RPMI8226 (cell line): Measurements from ENCODE around the gene ARHGAP15.

ENCODE experiments used
- DNase-seq: peaks from one replicate; pipeline ENCODE4 v3.0.0-alpha.2; 2015

Gene ARHGAP15

DNA sequence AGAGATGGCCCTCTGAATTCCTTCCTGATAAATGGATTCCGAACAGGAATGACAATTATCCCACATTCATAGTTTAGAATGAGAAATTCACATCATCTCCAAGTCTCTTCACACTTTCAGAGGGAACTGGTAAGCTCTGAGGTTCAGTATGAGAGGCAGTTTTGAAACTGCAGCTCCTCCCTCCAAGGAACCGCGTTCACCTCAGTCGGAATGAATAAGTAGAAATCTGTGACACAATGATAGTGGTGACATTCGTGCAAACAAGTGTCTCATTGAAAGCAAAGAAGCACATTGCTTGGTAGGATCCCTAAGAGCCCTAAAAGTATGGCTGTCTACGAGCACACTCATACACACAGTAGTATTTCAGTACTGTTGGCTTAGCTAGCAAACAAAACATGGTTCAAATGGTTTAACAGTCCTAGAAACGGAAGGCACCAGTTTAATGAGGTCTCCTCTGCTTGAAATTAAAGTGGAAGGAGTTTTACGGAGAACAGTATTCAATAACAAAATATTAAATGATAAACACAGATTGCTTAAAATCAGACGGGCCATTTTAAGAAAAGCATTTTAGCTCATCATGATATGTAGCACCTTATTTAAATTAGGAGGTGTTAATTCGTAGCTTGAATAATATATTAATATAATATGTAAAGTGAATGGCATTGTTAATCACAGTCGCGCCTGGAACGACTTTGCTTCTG, 225.0 kb downstream of the ARHGAP15 start:
- DNase-seq, result no peak

DNA sequence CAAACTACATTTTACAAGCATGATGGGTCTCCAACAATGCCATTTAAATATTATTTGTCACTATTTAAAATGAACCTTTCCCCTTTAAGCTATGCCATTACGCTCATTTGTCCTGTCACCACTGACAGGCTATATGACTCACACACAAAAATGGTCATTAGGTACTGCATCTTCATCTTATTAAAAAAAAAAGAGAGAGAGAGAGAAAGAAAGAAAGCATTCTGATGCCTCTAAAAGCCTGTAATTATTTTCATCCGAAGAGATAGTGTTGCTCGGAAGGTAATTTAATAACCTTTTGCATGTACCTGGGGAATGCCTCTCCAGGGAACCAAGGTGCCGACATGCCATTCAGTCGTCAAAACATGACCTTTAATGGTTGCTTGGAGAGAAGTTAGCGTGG, 226.7 kb downstream of the ARHGAP15 start:
- DNase-seq, result no peak

DNA sequence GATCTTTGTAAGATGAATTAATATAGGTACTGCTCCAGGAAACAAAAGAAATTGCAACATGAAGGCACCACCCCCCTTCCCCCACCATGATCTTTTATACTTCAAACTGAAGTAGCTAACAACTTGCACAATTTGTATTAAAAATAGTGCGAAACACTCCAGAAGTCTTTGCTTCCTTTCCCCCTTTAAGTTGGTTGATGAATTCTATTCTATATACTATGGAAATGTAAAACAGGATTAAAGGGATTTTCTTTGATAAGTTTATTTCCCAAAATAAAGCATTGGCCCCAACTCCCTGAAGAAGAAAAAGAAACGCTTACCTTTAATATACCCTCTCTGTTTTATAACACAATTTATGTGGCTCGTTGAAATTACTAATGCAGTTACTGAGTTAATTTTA, 227.1 kb downstream of the ARHGAP15 start:
- no peak for DNase-seq

DNA sequence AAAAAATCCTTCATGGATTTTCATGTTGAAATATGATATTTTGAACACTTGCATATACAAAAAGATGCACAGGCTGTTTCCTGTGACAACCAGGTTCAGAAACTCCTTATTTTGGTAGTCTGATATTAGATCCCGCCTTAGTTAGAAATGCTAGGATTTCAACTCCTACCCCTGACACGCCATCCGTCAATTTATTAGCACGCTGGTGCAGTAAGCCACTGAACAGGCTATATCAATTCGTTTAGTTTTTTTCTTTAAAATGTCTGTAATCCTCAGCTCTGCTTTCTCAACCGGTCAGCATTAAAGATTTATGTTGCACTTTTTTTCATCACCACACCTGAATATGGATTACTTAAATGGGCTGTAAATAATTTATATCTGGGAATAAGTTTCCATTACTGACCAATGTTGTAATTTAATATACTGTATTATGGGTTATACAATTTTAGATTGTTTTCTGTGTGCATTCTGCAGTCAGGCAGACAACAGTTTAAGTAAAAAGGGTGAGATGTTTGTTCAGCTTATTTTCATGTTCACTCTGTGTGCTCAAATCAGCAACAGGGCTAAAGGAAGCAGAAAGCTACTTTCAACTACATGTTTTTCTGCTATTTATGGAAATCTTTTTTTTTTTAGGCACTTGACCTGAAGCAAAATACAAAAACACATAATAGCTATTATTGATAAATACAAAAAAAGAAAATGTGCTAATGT, 227.7 kb downstream of the ARHGAP15 start:
- no peak for DNase-seq

DNA sequence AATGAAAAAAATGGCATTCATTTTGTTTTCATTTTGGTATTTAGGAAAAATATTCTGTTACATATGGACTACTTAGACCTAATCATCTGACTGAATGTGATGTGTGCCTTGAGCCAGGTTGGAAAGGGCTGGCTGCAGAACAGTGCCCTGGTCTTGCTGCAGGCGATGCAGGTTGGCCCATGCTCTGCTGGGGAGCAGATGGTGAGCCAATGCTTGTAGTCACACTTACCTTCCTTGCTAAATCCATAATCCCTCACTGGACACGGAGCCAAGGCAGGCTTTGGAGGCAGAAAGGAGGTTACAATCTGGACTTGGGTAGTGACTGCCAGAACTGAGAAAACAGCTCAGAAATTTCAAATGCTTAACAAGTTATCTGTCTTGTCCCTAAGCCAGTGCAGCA, 228.7 kb downstream of the ARHGAP15 start:
- DNase-seq, result no peak

DNA sequence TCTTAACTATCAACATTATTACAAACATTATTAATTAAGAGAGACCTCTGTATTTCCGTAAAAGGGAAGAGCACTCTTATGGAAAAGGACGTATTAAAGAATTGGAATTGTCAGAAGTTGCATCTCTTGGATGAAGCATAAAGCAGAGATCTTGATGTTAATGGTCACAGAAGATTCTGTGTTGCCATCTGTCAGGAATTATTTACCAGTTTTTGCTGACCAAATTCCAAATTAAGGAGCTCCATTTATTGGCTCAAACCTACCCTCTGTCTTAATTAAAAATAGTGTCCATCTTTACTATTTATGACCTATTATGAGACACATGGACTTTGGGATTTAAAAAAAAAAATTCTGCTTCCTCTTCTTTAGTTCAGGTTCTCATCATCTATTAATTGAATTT, 232.1 kb downstream of the ARHGAP15 start:
- DNase-seq, result no peak

DNA sequence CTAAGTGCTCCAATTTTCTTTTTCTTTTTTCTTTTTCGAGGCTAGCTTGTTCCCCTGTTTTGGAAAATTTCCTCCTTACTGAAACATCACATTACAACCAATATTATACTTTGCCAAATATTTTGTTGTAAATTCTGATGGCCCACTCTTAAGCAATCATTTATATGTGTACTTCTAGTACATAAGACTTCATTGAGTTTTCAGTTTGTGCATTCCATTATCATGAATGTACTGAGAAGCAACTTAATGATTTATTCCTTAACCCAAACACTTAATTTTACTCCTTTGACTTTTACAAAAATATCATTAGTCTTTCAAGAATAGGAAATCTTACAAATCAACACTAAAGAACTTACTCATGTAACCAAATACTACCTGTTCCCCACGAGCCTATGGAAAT, 242.4 kb downstream of the ARHGAP15 start:
- no peak for DNase-seq

DNA sequence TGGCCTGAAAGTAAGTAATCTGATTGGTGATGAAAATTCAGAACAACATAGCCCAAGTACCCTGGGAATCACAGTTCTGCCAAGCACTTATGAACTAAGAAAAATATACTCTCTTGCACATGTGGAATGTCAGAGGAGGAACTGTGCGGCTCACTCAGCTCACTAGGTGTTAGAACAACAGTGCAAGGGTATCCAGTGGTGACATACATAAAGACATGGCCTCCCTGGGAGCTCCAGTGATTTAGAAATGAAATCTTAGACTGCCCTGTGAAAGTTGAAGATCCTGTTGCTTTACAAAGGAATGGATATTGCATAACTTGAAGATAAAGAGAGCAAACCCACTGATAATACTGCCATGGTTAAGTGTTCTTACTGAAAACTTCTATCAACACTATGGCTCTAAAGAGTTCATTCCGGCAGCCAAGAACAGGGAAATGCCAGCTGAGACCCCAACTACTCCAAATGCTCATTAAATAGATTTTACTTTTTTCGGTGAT, 246.2 kb downstream of the ARHGAP15 start:
- DNase-seq, result no peak

DNA sequence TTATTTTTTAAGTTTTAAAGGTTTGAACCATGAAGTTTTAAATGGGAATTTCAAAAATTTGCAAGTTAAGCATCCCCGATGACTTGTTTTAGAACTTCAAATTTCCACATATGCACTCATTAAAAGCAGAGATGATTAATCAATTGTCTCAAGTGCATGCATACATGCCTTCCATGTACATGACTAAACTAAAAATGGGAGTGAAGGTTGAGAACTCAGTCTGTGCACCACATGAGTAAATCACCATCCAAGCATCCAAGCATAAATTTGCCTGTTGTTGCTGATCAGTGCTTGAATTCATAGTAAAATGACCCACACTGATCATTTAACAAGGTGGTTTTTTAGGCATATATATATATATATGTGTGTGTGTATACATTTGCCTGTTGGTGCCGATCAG, 249.8 kb downstream of the ARHGAP15 start:
- no peak for DNase-seq

DNA sequence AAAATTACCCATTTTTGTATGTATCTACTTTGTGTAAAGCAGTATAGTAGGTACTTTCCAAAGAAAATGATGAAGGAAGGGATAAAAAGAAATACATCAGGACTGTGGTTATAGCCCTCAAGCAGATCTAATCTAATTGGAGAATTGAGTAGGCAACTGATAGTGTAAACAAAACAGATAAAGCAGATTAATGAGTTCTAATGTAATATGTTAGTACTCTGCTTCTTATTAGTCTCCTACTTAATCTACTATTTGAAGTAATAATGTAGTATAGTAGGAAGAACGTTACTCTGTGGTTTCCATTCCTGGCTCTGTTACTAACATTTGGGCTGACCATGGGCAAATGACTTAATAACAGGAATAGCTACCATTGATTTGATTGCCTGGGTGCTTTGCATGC, 250.7 kb downstream of the ARHGAP15 start:
- no peak for DNase-seq

DNA sequence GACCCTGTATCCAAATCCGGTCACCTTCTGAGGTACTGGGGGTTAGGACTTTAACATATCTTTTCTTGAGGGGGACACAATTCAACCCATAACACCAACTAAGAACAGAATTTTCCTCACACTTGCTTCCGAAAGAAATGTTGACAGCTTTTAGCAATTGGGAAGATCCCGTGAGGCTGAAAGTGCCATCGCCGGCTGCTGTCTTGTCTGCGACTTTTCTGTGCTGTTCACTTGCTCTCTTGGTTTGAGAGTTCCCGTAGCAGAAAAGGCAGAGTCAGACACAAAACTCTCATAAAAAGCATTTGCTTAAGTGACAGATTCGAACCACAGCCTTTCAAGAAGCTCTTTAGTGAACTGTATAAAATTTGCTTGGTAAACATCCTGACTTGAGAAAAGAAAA, 253.4 kb downstream of the ARHGAP15 start:
- no peak for DNase-seq

DNA sequence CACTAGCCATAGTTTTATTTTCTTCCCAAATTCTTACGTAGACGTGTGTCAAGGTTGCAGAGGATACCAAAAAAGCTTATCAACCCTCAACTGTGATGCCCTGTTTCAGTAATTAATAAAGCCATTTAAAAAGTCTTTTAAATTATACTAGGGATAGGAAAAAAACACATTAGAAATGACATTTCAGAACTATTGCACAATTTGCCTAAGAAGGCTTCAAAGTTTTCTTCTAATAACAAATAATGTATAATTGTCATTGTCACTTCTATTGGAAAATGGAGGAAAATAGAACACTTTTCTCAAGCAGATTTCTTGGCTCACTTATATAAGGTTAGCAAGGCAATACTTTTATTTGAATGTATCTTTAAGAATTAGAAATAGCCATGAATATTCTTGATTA, 253.8 kb downstream of the ARHGAP15 start:
- DNase-seq, result no peak

DNA sequence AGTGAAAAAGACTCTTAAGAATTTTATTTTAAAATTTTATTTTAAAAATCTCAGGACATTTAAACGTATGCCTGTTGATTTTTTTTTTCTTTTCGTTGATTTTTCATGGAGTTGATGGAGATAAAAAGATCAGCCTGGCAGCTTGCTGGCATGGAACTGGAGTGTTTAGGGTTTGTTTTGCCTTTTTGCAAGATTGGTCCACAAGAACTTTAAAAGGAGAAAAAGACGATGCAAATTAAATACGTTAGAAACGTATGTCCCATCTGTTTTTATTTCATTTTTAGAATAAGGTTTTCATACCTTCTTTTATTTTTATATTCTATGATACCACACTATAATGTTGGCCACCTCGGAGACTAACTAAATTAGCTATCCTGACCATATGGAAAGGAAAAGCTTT, 254.9 kb downstream of the ARHGAP15 start:
- no peak for DNase-seq

DNA sequence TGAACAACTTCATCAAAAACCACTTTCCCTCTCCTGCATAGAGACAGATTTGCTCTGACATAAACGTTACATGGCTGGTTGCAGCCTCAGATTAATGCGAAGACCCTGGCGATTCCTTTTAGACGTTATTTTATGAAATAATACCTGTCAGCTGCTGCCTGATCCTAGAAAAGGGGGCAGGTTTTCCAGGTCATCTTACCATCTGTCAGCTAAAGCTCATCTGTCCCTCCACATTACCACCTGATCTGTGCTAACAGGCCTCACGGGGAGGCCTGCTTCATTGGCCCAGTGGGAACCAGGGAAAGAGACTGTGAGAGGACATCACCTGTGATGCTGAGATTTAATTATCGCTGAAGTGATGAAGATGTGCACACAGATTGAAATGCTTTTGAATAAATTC, 261.0 kb downstream of the ARHGAP15 start:
- no peak for DNase-seq

DNA sequence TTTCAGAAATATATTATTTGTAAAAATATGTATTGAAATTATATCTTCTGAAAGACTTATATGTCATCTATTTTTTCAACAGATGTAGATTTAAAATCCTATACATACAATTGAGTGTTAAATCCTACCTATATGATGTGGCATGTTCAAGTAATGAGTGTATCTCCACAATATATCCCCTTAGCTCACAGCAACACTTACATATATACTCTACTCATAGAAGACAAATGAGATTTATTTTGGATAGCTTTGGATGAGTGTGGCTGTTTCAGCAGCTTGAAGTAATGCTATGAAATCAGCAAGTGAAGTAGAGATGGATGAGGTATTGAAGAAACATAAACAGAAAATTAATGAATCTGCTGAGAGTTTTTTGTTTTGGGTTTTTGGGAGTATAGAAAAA, 263.1 kb downstream of the ARHGAP15 start:
- no peak for DNase-seq

DNA sequence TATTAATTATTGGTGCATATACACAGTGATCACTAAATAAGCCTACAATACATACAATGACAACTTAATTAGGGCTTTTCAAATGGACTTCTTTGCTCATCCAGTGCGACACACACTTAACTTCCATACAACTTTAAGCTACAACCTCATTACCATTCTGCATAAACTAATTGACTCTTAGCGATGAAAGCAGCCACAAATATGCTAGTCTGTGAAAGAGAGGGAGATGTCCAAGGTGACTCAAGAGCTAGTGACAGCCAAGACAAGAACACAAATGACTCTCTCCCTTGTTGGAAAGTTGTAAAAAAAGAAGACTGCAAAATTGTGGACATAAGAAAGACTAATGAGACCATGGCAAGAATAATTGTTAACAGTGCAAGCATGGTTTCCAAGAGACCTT, 264.8 kb downstream of the ARHGAP15 start:
- DNase-seq, result no peak

DNA sequence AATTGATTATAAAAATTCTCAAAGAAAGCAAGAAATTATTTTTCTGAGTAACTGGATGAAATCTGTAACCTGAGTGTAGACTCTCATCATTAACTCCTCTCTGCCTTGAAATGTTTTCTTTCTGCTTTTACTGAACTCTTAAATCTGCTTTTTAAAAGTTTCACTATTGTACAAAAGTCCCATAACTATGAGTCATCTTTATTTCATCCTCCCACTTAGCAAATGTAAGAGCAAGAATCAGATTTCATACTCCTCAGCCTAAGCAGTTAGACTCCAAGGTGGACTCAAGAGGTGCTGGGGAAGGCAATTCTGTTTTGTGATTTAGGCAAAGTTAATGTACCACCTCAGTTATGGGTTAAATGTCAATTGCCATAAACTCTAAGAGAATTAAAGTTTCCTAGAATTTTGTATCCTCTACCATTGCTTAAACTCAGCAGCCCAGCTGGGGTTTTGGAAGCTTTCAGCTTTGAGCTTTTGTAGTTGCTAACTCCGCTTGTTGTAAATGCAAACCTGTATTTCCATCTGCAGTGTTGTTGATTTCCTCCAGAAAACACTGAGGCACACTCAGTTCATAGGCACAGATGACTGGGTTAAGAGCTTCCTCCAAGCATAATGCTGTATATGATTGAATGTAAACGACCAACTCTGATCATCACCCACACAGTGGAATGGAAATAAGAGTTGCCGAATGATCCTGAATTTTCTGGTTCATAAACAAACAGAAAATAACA, 268.8 kb downstream of the ARHGAP15 start:
- DNase-seq, result no peak

DNA sequence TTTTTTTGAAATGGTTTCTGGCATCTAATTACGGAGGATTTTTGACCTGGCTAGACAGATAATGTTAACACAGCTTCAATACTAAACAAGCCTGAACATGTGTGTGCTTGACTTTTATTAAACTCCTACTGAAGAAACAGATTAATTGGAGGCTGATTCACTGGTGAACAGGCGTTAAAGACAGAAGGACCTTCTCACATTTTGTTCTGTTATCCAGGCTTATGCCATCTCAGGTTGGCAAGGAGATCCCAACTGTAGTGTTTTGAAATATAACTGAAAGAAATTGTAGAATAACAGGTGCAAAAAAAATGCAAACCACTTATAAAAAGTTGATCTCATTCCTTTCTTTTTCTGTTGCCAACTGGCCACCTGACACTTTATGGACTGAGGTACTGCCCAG, 269.6 kb downstream of the ARHGAP15 start:
- no peak for DNase-seq

DNA sequence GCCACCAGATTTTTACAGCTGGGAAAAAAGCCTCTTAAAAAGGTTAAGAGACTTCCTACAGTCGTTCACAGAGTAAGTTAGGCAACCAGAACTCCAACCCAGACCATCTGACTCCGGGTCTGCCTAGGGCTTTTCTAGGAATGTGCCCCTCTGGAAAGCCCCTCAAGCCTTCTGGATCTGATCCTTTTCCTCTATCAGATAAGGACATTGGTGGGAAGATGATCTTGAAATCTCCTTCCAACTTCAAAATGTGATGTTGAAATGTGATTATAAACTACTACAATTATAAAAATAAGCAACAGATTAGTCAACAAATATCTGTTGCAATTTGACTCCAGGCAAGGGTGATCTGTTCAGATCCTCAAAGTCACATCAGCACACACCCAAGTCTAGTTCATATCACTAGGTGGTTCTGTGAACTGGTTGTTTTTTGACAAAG, 270.4 kb downstream of the ARHGAP15 start:
- no peak for DNase-seq

DNA sequence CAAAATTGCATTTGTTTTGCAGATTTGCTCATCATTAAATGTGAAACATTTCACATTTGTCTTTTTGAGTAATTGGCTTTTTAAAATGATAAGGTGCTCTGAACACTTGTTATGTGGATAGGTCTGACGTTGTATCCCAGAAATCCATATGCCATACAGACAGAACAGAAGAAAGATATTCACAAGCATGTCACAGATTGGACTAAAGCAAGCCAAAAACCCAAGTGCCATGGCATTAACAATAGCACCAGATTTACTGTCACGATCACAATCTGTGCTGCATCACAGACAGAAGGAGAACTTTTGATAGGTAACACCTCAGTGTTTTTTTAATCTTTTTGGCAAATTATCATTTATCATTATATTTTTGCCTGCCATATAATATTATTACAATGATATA, 272.6 kb downstream of the ARHGAP15 start:
- DNase-seq, result no peak

DNA sequence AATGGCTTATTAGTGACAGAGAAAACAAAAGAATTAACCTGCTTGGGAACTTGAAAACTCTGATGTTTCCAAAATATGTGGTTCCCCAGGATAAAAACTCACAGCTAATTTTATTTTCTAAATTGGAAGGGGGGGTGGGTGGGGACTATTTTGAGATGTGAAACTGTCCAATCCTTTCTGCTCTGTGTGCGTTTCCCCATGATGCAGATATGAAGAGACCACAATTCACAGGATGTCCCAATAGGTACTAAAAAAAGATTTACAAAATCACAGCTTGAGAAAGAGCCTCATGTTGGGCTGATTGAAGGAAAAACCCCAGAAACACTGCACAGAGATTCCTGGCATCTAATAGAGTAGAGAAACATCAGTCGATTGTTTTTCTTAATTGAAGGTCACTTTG, 273.2 kb downstream of the ARHGAP15 start:
- DNase-seq, result no peak

DNA sequence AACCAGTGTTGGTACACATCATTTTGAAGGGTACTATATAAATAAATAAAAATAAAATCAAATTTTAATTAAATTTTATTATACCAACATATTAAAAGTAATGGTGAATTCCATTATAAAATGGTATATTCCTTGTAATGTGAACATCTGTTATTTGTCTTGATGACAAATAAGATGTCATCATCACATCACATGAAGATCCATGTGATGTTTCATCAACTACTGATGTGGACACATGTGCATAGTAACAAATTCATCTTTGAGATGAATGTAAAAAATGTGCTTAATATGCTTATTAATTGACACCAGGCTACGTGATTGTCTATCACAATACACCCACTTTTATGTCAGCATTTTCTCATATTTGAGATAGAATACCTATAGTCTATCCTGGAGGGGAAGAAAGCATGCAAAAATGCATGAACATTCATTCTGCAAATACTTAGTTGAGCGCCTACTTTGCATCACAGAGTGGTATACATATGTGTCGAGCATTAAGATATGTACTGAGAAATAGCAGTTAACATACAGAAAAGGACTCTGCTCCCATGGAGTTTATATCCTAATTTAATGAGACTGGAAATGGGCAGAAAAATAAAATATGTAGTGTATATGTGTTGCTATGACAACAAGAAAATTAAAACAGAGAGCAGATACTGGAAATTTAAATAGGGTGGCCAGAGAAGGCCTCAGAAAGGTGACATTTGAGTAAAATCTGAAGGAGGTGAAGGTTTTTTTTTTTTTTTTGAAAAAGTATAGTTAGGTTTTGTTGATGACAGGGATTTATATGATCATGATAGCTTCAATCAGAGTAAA, 281.1 kb downstream of the ARHGAP15 start:
- no peak for DNase-seq

DNA sequence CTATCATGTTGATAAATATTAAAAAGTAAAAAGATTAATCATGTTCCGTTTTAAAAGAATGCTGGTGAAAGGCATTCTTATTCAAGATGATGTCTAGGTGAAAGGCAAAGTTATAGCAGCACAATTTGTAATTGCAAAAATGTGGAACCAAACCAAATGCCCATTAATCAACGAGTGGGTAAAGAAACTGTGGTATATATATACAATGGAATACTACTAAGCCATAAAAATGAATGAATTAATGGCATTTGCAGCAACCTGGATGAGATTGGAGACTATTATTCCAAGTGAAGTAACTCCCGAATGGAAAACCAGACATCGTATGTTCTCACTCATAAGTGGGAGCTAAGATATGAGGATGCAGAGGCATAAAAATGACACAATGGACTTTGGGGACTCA, 286.4 kb downstream of the ARHGAP15 start:
- DNase-seq, result no peak
